ENCODE results near the gene MRPS26.
"Not testable (repeated sequence)": the region's sequence is repeated elsewhere in the genome, so short reads cannot be mapped to it uniquely, and the experiment has no call there.

MRPS26 gene

DNA sequence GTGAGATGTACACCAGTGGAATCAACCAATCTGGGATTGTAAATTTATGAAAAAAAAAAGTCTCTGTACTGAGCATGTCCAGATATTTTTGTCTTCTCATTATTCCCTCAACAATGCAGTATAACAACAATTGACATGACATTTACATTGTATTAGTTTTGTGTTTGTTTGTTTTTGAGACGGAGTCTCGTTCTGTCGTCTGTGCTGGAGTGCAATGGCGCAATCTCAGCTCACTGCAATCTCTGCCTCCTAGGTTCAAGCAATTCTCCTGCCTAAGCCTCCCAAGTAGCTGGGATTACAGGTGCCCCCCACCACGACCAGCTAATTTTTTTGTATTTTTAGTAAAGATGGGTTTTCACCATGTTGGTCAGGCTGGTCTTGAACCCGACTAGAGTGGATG lies 29.5 kb downstream of the MRPS26 start:
- H3K27me3 ChIP-seq (ENCODE audit: insufficient read depth, low read length): peaks cover 19% of the 10 kb centered on the region
- not testable (repeated sequence) for H2BK120ac ChIP-seq (ENCODE audit: insufficient read depth, low read length, poor library complexity); H4K12ac ChIP-seq (ENCODE audit: low read depth, low read length); H3K14ac ChIP-seq (ENCODE audit: low read length); H3K79me2 ChIP-seq (ENCODE audit: control insufficient read depth, insufficient read depth, low read length, poor library complexity); H3K9me3 ChIP-seq (ENCODE audit: insufficient read depth, low read depth, low read length); H2AFZ ChIP-seq (ENCODE audit: insufficient read depth, low read length, poor library complexity); H3K4ac ChIP-seq (ENCODE audit: low read depth, low read length); H3K4me3 ChIP-seq (ENCODE audit: low read depth, low read length); H4K91ac ChIP-seq (ENCODE audit: low read depth, low read length); H3K18ac ChIP-seq (ENCODE audit: low read length); H3K79me1 ChIP-seq (ENCODE audit: low read length); H2BK5ac ChIP-seq (ENCODE audit: low read depth, low read length, poor library complexity); H3K27ac ChIP-seq (ENCODE audit: low read depth, low read length); H4K8ac ChIP-seq (ENCODE audit: low read depth, low read length); H2BK12ac ChIP-seq (ENCODE audit: low read length); DNase-seq; H3K9ac ChIP-seq (ENCODE audit: low read length); H3K4me2 ChIP-seq (ENCODE audit: low read length); H3K23ac ChIP-seq (ENCODE audit: low read length); H3K4me1 ChIP-seq (ENCODE audit: control insufficient read depth in 1 of 2, insufficient read depth in 2 of 2, low read length in 2 of 2); H2AK5ac ChIP-seq (ENCODE audit: low read length); H3K36me3 ChIP-seq (ENCODE audit: control insufficient read depth in 1 of 2, insufficient read depth in 2 of 2, low read length in 2 of 2)
- no CpG with 5 or more reads among the region's 6 CpGs for WGBS (ENCODE audit: extremely low coverage, insufficient coverage, insufficient read length)

DNA sequence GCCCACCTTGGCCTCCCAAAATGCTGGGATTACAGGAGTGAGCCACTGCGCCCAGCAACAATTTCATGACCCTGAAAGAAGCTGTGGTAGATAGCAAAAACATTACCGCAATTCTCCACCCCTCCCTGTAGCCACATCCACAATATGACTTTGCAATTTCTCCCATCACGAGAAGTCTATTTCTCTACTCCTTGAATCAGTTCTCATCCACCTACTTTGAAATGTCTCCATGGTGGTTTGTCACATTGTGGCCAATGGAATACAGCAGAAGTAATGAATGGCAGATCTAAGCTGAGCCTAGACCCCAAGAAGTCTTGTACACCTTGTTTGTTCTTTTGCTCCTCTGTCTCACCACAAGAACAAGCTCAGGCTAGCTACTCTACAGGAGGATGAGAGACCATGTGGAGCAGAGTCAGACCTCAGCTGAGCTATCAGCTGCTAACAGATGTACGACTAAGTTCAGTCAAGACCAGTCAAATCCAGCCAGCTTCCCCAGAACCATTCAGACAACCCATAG lies 31.8 kb downstream of the MRPS26 start:
- Histone ChIP-seq H3K23ac (ENCODE audit: low read length) (no peak overlapping the region), H3K14ac (ENCODE audit: low read length) (no peak overlapping the region), H2BK5ac (ENCODE audit: low read depth, low read length, poor library complexity) (no peak overlapping the region), H3K18ac (ENCODE audit: low read length) (no peak overlapping the region), H4K12ac (ENCODE audit: low read depth, low read length) (no peak overlapping the region), H2BK120ac (ENCODE audit: insufficient read depth, low read length, poor library complexity) (no peak overlapping the region), H2AK5ac (ENCODE audit: low read length) (no peak overlapping the region), H2AFZ (ENCODE audit: insufficient read depth, low read length, poor library complexity) (no peak overlapping the region), H3K36me3 (ENCODE audit: control insufficient read depth in 1 of 2, insufficient read depth in 2 of 2, low read length in 2 of 2) (no peaks in the 10 kb centered on the region), H3K4me3 (ENCODE audit: low read depth, low read length) (no peak overlapping the region), H3K9ac (ENCODE audit: low read length) (no peak overlapping the region), H2BK12ac (ENCODE audit: low read length) (no peak overlapping the region), H3K79me1 (ENCODE audit: low read length) (no peaks in the 10 kb centered on the region), H3K4me1 (ENCODE audit: control insufficient read depth in 1 of 2, insufficient read depth in 2 of 2, low read length in 2 of 2) (peaks cover 0 to 4% of the 10 kb centered on the region in 2 experiments), H4K91ac (ENCODE audit: low read depth, low read length) (no peak overlapping the region), H3K4ac (ENCODE audit: low read depth, low read length) (no peak overlapping the region), H3K27me3 (ENCODE audit: insufficient read depth, low read length) (peaks cover 23% of the 10 kb centered on the region), H3K27ac (ENCODE audit: low read depth, low read length) (no peak overlapping the region), H4K8ac (ENCODE audit: low read depth, low read length) (no peak overlapping the region), H3K9me3 (ENCODE audit: insufficient read depth, low read depth, low read length) (peaks cover 4% of the 10 kb centered on the region), H3K4me2 (ENCODE audit: low read length) (no peak overlapping the region), H3K79me2 (ENCODE audit: control insufficient read depth, insufficient read depth, low read length, poor library complexity) (no peaks in the 10 kb centered on the region)
- no peak for DNase-seq
- WGBS (ENCODE audit: extremely low coverage, insufficient coverage, insufficient read length): no CpG with 5 or more reads among the region's 4 CpGs

DNA sequence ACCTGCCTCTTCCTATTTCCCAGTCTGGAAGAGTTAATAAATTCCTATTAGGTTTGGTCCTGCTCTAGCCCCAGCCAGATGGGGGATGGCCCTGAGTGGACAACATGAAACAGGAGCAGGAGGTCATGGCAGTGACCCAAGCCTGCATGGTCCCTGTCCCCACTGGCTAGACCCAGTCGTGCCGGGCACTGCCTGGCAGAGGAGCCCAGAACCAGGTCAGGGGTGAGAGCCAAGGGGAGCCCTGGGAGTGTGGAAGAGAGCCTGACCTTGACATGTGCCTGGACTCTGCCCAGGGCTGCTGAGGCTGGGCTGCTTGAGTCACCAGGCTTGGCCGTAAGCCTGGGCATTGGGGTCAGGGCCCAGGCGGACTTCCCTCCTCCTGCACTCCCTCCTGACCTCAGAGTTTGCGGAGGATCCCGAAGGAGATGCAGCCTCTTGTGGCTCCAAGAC lies 35.1 kb downstream of the MRPS26 start:
- Histone ChIP-seq H2AK5ac (ENCODE audit: low read length) (no peak overlapping the region), H3K4me1 (ENCODE audit: control insufficient read depth in 1 of 2, insufficient read depth in 2 of 2, low read length in 2 of 2) (peaks cover 0 to 13% of the 10 kb centered on the region in 2 experiments), H3K4me2 (ENCODE audit: low read length) (no peak overlapping the region), H3K79me2 (ENCODE audit: control insufficient read depth, insufficient read depth, low read length, poor library complexity) (no peaks in the 10 kb centered on the region), H2BK5ac (ENCODE audit: low read depth, low read length, poor library complexity) (no peak overlapping the region), H3K4me3 (ENCODE audit: low read depth, low read length) (no peak overlapping the region), H3K9me3 (ENCODE audit: insufficient read depth, low read depth, low read length) (peaks cover 5% of the 10 kb centered on the region), H2BK120ac (ENCODE audit: insufficient read depth, low read length, poor library complexity) (no peak overlapping the region), H4K8ac (ENCODE audit: low read depth, low read length) (no peak overlapping the region), H3K18ac (ENCODE audit: low read length) (no peak overlapping the region), H3K14ac (ENCODE audit: low read length) (no peak overlapping the region), H3K27me3 (ENCODE audit: insufficient read depth, low read length) (peaks cover 37% of the 10 kb centered on the region), H3K36me3 (ENCODE audit: control insufficient read depth in 1 of 2, insufficient read depth in 2 of 2, low read length in 2 of 2) (no peaks in the 10 kb centered on the region), H3K79me1 (ENCODE audit: low read length) (no peaks in the 10 kb centered on the region), H3K27ac (ENCODE audit: low read depth, low read length) (no peak overlapping the region), H4K12ac (ENCODE audit: low read depth, low read length) (no peak overlapping the region), H2BK12ac (ENCODE audit: low read length) (no peak overlapping the region), H3K9ac (ENCODE audit: low read length) (no peak overlapping the region), H2AFZ (ENCODE audit: insufficient read depth, low read length, poor library complexity) (no peak overlapping the region), H4K91ac (ENCODE audit: low read depth, low read length) (no peak overlapping the region), H3K23ac (ENCODE audit: low read length) (no peak overlapping the region), H3K4ac (ENCODE audit: low read depth, low read length) (no peak overlapping the region)
- no peak for DNase-seq
- WGBS (ENCODE audit: extremely low coverage, insufficient coverage, insufficient read length): no CpG with 5 or more reads among the region's 6 CpGs

DNA sequence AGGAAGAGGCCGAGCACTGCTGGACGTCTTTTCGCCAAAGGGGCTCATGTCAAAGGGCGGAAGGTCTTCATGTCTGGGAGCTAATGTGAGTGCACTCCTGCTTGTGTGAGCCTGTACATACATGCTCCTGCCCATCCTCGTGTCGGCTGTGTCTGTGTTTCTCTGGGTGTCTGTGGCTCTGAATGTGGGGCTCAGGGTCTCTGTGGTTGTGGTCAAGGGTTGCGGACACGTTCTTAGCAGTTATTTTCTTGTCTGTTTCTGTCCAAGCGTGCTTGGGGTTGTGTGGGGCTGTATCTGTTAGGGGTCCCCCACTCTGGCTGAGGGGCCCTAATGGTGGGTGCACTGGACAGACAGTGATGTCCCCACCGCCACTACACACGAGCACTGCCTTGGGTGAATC lies 35.8 kb downstream of the MRPS26 start:
- Histone ChIP-seq H4K12ac (ENCODE audit: low read depth, low read length) (no peak overlapping the region), H3K27ac (ENCODE audit: low read depth, low read length) (no peak overlapping the region), H4K8ac (ENCODE audit: low read depth, low read length) (no peak overlapping the region), H3K14ac (ENCODE audit: low read length) (no peak overlapping the region), H3K79me2 (ENCODE audit: control insufficient read depth, insufficient read depth, low read length, poor library complexity) (no peaks in the 10 kb centered on the region), H3K9me3 (ENCODE audit: insufficient read depth, low read depth, low read length) (peaks cover 5% of the 10 kb centered on the region), H3K4me1 (ENCODE audit: control insufficient read depth in 1 of 2, insufficient read depth in 2 of 2, low read length in 2 of 2) (peaks cover 0 to 13% of the 10 kb centered on the region in 2 experiments), H3K27me3 (ENCODE audit: insufficient read depth, low read length) (peaks cover 37% of the 10 kb centered on the region), H2BK5ac (ENCODE audit: low read depth, low read length, poor library complexity) (no peak overlapping the region), H3K36me3 (ENCODE audit: control insufficient read depth in 1 of 2, insufficient read depth in 2 of 2, low read length in 2 of 2) (no peaks in the 10 kb centered on the region), H2BK120ac (ENCODE audit: insufficient read depth, low read length, poor library complexity) (no peak overlapping the region), H4K91ac (ENCODE audit: low read depth, low read length) (no peak overlapping the region), H3K18ac (ENCODE audit: low read length) (no peak overlapping the region), H3K4me2 (ENCODE audit: low read length) (no peak overlapping the region), H2BK12ac (ENCODE audit: low read length) (no peak overlapping the region), H3K9ac (ENCODE audit: low read length) (no peak overlapping the region), H2AK5ac (ENCODE audit: low read length) (no peak overlapping the region), H2AFZ (ENCODE audit: insufficient read depth, low read length, poor library complexity) (no peak overlapping the region), H3K23ac (ENCODE audit: low read length) (no peak overlapping the region), H3K79me1 (ENCODE audit: low read length) (no peaks in the 10 kb centered on the region), H3K4me3 (ENCODE audit: low read depth, low read length) (no peak overlapping the region), H3K4ac (ENCODE audit: low read depth, low read length) (no peak overlapping the region)
- DNase-seq: no peak
- no CpG with 5 or more reads among the region's 11 CpGs for WGBS (ENCODE audit: extremely low coverage, insufficient coverage, insufficient read length)

Measured in trophoblast cell (in vitro differentiated cells and primary cell).